GM18502 (cell line): ENCODE measurements around the gene SKOR1.

Experiments
- ATAC-seq: cut with Tn5 transposase; IDR thresholded peaks from one replicate; pipeline ENCODE4 v1.9.1; 2021; ENCODE audit warnings: mild to moderate bottlenecking; ENCODE audit not compliant: unreplicated experiment, poor library complexity

The SKOR1 gene

GRCh38 chr15:67843571-67844387 lies 18.5 kb downstream of the SKOR1 start:
- no peak for ATAC-seq

DNA sequence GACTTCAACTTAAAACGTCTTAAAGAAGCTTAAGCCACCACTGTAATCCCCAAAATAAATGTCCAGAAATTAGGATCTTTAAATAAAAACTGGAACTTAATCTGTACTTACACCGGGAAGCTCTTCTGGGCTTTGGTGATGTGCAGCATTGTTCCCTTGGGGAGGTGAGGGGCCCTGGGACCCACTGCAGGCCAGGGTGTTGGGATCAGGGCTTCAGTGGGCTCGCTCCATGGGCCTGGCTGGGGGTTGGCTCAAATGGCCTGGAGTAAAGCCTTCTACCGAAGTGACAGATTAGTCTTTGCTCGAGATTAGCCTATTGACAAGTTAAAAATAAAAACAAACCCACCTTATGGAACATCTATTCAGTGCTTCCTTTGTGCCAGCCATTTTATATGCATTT lies 20.7 kb downstream of the SKOR1 start:
- no peak for ATAC-seq

GRCh38 chr15:67849538-67849937 lies 24.2 kb downstream of the SKOR1 start:
- no peak for ATAC-seq

GRCh38 chr15:67850336-67850735 lies 25.0 kb downstream of the SKOR1 start:
- no peak for ATAC-seq

- ATAC-seq = no peak
Observed at GRCh38 chr15:67850994-67851571, 25.8 kb downstream of the SKOR1 start.

- no peak for ATAC-seq
Observed at GRCh38 chr15:67852418-67852817, 27.1 kb downstream of the SKOR1 start.

- no peak for ATAC-seq
Observed at GRCh38 chr15:67853454-67853853, 28.1 kb downstream of the SKOR1 start.

GRCh38 chr15:67854358-67854757 lies 29.0 kb downstream of the SKOR1 start:
- ATAC-seq = no peak

- ATAC-seq = no peak
Observed at GRCh38 chr15:67855842-67856241, 30.5 kb downstream of the SKOR1 start.

DNA sequence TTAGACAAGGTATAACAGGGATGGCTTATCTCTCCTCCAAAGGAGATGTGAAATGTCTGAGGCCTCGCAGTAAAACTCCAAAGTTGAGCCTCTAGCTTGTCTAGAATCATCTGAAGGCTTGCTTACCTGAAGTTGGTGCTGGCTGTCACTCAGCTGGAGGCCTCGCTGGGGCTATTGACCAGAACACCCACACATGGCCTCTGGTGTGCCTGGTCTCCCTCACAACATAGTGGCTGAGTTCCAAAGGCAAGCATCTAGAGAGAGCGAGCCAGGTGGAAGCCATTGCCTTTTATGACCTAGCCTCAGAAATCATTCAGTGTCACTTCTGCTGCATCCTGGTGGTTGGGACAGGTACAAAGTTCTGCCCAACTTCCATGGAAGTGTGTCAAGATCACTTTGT lies 31.9 kb downstream of the SKOR1 start:
- no peak for ATAC-seq

DNA sequence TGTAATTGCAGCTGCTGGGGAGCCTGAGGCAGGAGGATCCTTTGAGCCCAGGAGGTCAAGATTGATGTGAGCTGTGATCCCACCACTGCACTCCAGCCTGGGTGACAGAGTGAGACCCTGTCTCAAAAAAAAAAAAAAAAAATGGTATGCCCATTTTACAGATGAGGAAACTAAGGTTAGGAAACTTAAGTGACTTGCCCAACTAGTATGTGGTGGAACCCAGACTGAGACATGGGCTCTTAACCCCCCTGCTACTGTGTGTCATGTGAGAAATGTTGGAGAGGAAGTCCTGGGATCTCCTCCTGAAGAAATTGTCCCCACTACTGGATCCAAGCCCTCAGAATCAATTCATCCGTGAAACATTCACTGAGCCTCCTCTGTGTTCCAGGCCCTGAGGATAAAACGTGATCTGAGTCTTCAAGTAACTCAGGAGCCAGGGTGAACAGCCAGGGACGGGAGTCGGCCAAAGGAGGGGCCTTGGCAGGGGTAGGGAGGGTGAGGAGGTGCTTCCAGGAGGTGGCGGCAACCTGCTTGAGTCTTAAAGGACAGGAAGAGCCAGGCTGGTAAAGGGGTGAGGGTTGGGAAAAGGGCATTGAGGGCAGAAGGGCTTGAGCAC lies 34.1 kb downstream of the SKOR1 start:
- ATAC-seq = no peak

GRCh38 chr15:67861983-67862382 lies 36.7 kb downstream of the SKOR1 start:
- ATAC-seq = no peak

DNA sequence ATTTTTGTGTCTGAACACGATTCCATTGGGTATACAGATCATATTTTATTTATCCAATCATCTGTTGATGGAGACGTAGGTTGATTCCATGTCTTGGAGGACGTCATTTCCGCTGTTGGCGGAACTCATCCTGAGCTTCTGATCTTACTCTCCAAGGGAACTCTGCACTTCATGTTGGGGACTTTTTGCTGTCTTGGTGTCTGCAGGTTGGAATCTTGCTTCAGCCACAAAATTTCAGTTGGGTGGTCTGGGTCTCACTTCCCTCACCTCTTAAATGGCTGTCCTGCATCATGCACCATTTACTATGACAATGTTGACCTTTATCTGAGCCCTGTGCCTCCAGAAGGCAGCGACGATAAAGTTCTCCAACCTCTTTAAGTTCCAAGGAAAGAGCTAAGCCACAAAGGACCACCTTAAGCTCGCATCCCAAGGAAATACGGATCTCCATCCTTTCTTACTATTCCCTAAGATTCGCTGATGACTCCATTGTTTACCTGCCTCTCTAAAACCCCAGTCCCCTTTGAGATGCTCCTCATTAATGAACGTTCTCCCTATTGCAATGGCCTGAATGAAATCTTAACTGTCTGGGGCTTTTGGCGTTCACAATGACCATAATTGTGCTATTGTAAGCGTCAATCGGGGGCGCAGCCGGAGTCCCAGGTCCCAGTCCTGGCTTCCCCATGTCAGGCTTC lies 37.6 kb downstream of the SKOR1 start:
- peak; percentile 50 for ATAC-seq

DNA sequence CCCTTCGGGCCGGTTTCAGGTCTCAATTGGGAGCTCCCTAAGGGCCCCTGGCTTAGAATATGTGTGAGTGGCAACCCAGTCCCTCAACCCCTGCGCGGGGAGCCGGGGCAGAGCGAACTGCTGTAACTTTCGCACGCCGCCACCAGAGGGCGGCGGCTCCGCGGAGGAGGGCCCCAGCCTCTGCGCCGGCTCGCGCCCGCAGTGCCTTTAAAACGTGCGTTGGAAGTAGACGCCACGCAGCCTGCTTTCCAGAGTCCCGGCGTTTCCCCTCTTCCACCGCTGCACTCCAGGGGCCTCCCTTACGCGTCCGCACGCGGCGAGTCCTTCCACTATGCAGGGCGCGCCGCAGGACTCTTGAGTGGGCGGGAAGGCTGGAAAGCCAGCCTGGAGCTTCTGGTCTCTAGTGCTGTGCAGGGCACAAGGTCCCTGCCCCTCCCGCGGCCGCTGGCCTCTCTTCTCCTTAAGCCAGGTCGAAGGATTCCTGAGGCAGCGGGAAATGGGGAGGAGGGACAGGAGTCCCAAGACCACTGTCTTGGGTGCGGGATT lies 38.2 kb downstream of the SKOR1 start:
- ATAC-seq = peak; percentile 74

DNA sequence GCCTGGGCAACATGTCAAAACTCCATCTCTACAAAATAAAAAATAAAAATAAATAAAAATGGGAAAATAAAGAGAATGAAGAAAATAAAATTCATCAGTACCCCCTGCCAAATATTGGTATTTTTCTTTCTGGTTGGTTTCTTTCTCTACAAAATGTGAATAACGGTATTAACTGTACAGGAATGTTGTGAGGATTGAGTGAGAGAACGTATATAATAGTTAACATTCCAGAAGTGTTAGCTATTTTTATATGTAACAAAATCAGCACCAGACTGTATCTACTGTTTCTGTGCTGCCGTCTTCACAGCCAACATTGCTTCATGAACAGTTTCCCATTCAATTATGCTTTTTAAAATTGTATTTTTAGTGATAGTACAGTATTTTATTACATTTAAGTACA lies 40.0 kb downstream of the SKOR1 start:
- no peak for ATAC-seq

DNA sequence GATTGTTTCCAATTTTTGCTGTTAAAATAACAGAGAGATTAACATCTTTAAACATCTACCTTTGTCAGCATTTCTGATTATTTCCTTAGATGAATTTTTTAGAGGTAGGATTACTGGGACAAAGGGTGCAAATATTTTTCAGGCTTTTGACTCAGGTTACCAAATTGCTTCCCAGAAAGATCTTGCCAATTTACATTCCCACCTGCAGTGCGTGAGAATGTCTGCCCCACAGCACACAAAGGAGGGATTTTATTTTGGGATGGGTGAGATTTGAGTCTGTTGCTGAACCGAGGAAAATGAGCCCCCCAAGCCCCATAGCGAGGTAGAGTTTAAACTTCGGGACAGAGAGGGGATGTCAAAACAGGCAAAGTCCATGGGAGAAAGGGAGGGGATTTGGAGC lies 40.5 kb downstream of the SKOR1 start:
- no peak for ATAC-seq

- no peak for ATAC-seq
Observed at GRCh38 chr15:67869701-67870100, 44.4 kb downstream of the SKOR1 start.

GRCh38 chr15:67870868-67871408 lies 45.6 kb downstream of the SKOR1 start:
- no peak for ATAC-seq

DNA sequence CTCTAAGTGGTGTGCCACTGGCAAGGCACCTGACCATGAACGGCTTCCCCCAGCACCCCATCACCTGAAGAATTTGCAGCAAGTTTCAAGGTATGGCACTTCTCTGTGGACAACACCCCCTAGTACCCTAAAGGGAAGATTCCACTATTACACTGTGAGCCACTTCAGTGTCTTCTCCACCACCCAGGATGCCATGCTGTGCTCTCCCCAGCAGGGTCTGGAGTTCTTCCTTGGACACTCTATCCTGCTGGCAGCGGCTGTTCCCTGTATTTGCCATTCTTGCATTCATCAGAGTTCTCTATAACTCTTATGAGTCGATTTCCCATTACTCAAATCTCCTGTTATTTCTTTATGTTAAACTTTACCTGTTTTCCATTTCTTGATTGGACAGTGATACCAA lies 48.5 kb downstream of the SKOR1 start:
- no peak for ATAC-seq

DNA sequence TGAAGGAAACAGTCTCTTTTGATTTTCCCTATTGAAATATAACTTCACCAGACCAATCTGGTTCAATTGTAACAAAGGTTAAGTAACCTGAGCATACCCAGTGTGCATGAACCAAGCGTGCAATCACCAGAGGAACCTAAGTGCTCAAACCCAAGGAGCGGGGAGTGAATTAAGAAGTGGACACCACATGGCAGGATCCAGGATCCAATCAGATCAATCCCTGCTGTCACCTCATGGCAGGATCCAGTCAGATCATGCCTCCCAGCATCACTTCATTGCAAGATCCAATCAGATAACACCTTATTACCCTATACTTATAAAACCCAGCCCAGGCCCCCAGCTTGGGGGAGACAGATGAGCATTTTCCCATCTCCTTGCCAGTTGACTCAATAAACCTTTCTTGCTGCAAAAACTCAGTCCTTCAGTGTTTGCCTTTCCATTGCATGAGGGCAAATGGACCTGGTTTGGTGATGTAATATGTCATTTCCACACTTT lies 53.5 kb downstream of the SKOR1 start:
- no peak for ATAC-seq
